DND-41 (cell line): ENCODE measurements around the gene MECP2.

ENCODE experiments used
- ATAC-seq: fragments of 200-7000 bp; cut with Tn5 transposase; 3 replicates; pipeline ENCODE4 v1.9.1; 2021; ENCODE audit warnings: low read depth; ENCODE audit not compliant: insufficient read depth
- DNase-seq: peaks from one replicate; pipeline ENCODE4 v3.0.0-alpha.2; 2020
- H2AFZ ChIP-seq: 2 replicates; pipeline ENCODE4 v1.6.0; 2012; ENCODE audit warnings: low read depth, low read length
- H3K27ac ChIP-seq: 2 replicates; pipeline ENCODE4 v1.5.1; 2012; ENCODE audit warnings: low read length, inconsistent platforms
- H3K27me3 ChIP-seq: fragments of 200-600 bp; sonication (generic); 2 replicates; pipeline ENCODE4 v1.6.0; 2012; ENCODE audit warnings: low read length, mild to moderate bottlenecking, inconsistent platforms; ENCODE audit not compliant: insufficient read depth, poor library complexity
- H3K36me3 ChIP-seq: 2 replicates; pipeline ENCODE4 v1.5.1; 2012; ENCODE audit warnings: low read length, inconsistent platforms; ENCODE audit not compliant: insufficient read depth
- H3K4me1 ChIP-seq: 2 replicates; pipeline ENCODE4 v1.5.1; 2012; ENCODE audit warnings: mild to moderate bottlenecking, low read length; ENCODE audit not compliant: insufficient read depth
- H3K4me2 ChIP-seq: 2 replicates; pipeline ENCODE4 v1.6.0; 2012; ENCODE audit warnings: mild to moderate bottlenecking, moderate library complexity, low read length, inconsistent platforms; ENCODE audit not compliant: insufficient read depth
- H3K4me3 ChIP-seq, 2 experiments: fragments of 200-600 bp in 1 of 2; shearing (Covaris generic) in 1 of 2; 2 replicates each; pipeline ENCODE4 v1.5.1; 2012 to 2016; ENCODE audit warnings: inconsistent platforms in 2 of 2, low read length in 2 of 2, mild to moderate bottlenecking in 2 of 2, low read depth in 1 of 2, moderate library complexity in 1 of 2
- H3K79me2 ChIP-seq: 2 replicates; pipeline ENCODE4 v1.6.0; 2012; ENCODE audit warnings: low read length, inconsistent platforms; ENCODE audit not compliant: insufficient read depth
- H3K9ac ChIP-seq: 2 replicates; pipeline ENCODE4 v1.6.0; 2012; ENCODE audit warnings: low read depth, mild to moderate bottlenecking, inconsistent platforms, low read length, moderate library complexity
- H3K9me3 ChIP-seq: 2 replicates; pipeline ENCODE4 v1.5.1; 2012; ENCODE audit warnings: low read length, moderate library complexity, mild to moderate bottlenecking, inconsistent platforms; ENCODE audit not compliant: insufficient read depth, severe bottlenecking
- H4K20me1 ChIP-seq: 2 replicates; pipeline ENCODE4 v1.6.0; 2012; ENCODE audit warnings: low read length; ENCODE audit not compliant: insufficient read depth
- EZH2 ChIP-seq: IDR thresholded peaks from 3 replicates; pipeline ENCODE4 v1.6.1; 2012; ENCODE audit warnings: borderline replicate concordance, low read depth, mild to moderate bottlenecking, moderate library complexity, low read length, inconsistent platforms; ENCODE audit not compliant: severe bottlenecking
- TF ChIP-seq, protein P1 (sequence below): IDR thresholded peaks from 2 replicates; pipeline ENCODE4 v1.5.1; 2012; ENCODE audit warnings: borderline replicate concordance, low read length, moderate library complexity, mild to moderate bottlenecking; ENCODE audit not compliant: poor library complexity, severe bottlenecking; ENCODE audit errors: extremely low read depth

Gene MECP2

GRCh38 chrX:154084449-154085300 is 12.8 kb downstream of the MECP2 start:
- DNase-seq (no peak), ATAC-seq (no peak)
- Histone ChIP-seq H3K4me1 (no peaks in the 10 kb centered on the region), H3K27ac (no peak overlapping the region), H3K9me3 (no peaks in the 10 kb centered on the region), H3K4me2 (no peak overlapping the region), H4K20me1 (peaks cover 22% of the 10 kb centered on the region; the same call in 1 of the 2 replicates), H3K36me3 (peaks cover 4% of the 10 kb centered on the region), H2AFZ (no peak overlapping the region), H3K79me2 (peaks cover 89% of the 10 kb centered on the region), H3K27me3 (no peaks in the 10 kb centered on the region), H3K4me3 (no peak overlapping the region), H3K9ac (no peak overlapping the region)
- TF ChIP-seq, protein P1, sequence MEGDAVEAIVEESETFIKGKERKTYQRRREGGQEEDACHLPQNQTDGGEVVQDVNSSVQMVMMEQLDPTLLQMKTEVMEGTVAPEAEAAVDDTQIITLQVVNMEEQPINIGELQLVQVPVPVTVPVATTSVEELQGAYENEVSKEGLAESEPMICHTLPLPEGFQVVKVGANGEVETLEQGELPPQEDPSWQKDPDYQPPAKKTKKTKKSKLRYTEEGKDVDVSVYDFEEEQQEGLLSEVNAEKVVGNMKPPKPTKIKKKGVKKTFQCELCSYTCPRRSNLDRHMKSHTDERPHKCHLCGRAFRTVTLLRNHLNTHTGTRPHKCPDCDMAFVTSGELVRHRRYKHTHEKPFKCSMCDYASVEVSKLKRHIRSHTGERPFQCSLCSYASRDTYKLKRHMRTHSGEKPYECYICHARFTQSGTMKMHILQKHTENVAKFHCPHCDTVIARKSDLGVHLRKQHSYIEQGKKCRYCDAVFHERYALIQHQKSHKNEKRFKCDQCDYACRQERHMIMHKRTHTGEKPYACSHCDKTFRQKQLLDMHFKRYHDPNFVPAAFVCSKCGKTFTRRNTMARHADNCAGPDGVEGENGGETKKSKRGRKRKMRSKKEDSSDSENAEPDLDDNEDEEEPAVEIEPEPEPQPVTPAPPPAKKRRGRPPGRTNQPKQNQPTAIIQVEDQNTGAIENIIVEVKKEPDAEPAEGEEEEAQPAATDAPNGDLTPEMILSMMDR = no peak
- no peak for TF ChIP-seq EZH2

GRCh38 chrX:154083126-154083517 is 14.4 kb downstream of the MECP2 start:
- ATAC-seq = no peak
- H4K20me1 ChIP-seq = peaks cover 26% of the 10 kb centered on the region; the same call in 1 of the 2 replicates
- DNase-seq = no peak
- H3K27ac ChIP-seq = no peak overlapping the region
- no peaks in the 10 kb centered on the region for H3K4me1 ChIP-seq
- no peaks in the 10 kb centered on the region for H3K9me3 ChIP-seq
- no peaks in the 10 kb centered on the region for H3K27me3 ChIP-seq
- no peak for TF ChIP-seq EZH2
- TF ChIP-seq, protein P1 = no peak
- no peak overlapping the region for H3K9ac ChIP-seq
- H3K79me2 ChIP-seq = peaks cover 89% of the 10 kb centered on the region
- no peak overlapping the region for H2AFZ ChIP-seq
- H3K36me3 ChIP-seq = no peaks in the 10 kb centered on the region
- H3K4me2 ChIP-seq = no peak overlapping the region
- H3K4me3 ChIP-seq = no peak overlapping the region

DNA sequence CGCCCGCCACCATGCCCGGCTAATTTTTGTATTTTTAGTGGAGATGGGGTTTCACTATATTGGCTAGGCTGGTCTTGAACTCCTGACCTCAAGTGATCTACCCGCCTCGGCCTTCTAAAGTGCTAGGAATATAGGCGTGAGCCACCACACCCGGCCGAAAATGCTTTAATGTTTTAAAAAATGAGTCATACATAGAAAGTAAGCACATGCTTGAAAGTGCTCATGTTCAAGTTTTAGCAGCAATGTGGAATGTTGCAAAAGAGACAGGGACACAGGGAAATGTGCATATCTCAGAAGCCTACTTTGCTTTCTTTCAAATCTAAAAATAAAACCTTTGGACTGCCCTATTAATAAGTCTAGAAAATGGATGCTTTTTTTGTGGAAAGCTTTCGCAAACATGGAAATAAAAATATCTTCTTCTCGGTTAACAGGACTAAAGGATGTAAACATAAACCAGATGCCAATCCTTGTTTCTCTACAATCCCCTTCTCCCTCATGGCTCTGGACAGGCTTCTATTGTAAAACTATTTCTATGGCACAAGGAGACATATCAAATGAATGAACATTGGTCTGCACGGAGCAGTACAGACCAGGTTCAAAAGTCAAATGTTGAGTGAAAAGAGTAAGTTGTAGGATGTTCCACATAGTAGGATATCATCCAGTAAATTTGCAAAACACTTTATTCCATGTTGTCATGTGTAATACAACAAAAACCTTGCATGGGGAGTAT is 15.0 kb downstream of the MECP2 start:
- Histone ChIP-seq H4K20me1 (peaks cover 21% of the 10 kb centered on the region; the same call in 1 of the 2 replicates), H3K9me3 (no peaks in the 10 kb centered on the region), H3K79me2 (peaks cover 88% of the 10 kb centered on the region)

More for the DNA sequence above, 15.0 kb downstream of the MECP2 start:
- no peaks in the 10 kb centered on the region for H3K4me1 ChIP-seq
- no peaks in the 10 kb centered on the region for H3K36me3 ChIP-seq
- no peak overlapping the region for H3K4me3 ChIP-seq
- H2AFZ ChIP-seq = no peak overlapping the region
- TF ChIP-seq EZH2 = no peak
- TF ChIP-seq, protein P1 = no peak
- H3K4me2 ChIP-seq = no peak overlapping the region
- H3K27ac ChIP-seq = no peak overlapping the region
- H3K27me3 ChIP-seq = no peaks in the 10 kb centered on the region
- ATAC-seq (no peak), DNase-seq (no peak)
- no peak overlapping the region for H3K9ac ChIP-seq
